Measurements from ENCODE around the gene HACE1.

The HACE1 gene

DNA sequence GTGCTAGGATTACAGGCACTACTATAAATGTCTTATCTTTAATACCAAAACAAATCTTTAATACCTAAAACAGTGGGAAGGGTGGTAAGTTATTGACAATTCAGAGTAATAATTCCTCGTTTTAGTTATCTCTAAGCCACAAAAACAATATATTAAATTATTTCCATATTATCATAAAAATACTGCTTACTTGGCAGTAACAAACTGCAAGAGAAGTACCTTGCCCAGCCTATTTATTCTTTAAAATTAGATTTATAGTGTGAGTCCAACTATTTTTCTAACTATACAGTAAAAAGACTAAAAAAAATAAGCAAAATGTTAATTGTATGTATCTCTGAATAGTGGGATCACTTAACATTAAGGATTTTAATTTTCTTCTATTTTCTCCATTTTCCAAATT, 123.2 kb downstream of the HACE1 start:
- DNase-seq, result no peak

DNA sequence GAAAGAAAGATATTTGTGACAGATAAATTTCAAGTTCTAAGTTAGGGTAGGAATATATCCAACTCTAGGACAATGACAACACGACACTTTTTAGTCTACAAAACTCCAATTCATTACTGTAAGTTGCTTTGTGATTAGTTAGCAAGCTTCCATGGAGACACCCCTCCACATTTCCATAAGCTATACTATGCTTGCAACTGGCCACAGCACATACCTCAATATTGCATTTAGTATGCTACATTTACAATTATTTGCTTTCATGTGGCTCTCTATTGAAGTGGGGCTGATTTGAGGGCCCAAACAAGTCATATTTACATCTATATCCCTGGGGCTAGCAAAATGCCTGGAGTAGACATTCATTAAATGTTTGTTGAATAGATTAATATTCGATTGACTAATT, 129.3 kb downstream of the HACE1 start:
- DNase-seq, result no peak

DNA sequence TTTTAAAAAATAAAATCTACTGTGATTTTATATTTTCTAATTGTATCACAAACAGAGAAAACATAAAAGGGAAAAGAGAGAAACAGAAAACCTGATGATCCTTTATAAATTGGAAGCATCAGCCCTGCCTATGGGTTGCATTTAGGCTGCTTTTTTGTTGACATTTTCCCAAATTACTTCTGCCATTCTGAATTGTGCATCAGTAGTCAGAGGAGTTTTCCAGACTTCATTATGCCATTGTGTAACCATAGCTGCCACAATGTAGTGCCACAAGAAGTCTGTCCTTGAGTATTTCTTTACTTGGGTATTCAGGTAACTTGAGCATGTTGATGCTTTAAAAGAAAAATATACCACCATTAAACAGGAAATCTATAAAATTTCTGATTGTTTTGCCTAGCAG, 130.3 kb downstream of the HACE1 start:
- no peak for DNase-seq

DNA sequence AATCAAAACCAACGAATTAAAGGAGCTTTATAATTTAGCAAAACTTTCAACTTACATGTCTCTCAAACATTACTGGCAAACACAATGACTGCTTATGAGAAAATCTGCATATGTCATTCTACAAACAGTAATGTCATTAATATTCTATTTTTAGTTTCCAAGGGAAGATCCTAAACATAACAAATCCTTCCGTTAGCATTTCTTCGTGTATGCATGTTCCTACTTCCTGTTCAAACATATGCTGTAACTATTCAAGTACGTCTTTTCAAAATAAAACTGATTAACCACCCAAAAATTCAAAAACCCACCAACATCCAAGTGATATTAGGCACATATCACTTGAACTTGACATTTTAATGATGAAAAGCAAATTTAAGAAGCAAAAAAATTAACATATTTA, 131.3 kb downstream of the HACE1 start:
- DNase-seq, result no peak

DNA sequence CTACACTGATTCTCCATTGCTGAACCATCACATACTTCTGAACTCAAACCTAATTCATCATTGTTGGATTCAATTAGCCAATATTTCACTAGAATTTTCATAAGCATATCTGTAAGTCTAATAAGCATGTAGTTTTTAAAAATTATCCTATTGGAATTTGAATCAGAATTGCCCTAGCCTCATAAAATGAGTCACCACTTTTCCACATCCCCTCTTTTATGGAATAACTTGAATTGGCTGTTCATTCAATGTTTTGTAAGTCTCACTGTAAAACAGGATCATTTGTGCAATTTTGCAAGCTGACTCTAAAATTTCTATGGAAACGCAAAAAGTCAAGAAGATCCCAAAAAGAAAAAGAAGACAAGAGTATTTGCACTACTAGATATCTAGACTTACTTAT, 141.0 kb downstream of the HACE1 start:
- DNase-seq, result no peak

DNA sequence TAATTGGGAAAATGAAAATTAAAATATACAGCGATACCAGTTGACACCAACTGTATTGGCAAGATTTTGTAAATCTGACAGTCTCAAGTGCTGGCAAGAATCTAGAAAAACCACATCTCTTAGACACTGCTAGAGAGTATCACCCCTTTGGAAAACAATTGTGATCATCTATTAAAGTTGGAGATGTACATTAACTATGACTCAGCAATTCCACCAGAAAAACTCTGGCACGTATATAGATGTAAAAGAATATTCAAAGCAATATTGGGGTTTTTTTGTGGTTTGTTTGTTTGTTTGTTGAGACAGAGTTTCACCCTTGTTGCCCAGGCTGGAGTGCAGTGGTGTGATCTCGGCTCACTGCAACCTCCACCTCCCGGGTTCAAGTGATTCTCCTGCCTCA, 142.9 kb downstream of the HACE1 start:
- DNase-seq, result no peak

DNA sequence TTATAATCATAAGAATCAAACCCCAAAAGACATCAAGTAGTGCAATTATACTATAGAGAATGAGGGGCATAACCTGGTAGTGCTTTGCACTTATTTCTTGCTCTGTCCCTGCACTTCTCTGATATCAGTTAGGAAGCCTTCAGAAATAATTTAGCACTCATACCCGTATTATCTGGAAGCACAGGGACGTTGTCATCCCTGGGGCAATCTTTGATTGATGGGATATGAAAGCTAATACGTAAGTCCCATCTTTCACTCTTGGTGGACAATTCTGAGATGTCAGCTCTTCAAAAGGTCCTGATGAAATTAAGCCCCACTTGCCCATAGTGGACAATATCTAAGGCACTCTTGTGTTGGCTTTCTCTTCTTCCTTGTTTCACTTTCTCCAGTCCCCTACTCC, 144.9 kb downstream of the HACE1 start:
- no peak for DNase-seq

DNA sequence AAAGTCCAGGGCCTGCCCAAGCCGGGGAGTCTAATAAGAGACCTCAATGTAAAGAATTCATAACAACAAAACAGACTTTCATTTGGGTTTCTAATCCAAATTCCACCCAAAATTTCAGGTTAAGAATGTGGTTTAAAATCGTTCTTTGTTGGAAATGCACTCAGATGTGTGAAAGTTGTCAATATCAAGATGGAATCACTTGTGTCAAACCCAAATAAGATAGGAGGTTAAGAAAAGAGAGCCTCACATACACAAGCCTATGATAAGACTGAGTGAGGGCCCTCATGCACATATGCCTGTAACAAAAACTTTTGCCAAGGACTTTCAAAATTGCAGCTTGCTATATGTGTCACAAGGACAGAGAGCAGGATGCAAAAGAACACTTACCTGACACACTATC, 145.7 kb downstream of the HACE1 start:
- no peak for DNase-seq

DNA sequence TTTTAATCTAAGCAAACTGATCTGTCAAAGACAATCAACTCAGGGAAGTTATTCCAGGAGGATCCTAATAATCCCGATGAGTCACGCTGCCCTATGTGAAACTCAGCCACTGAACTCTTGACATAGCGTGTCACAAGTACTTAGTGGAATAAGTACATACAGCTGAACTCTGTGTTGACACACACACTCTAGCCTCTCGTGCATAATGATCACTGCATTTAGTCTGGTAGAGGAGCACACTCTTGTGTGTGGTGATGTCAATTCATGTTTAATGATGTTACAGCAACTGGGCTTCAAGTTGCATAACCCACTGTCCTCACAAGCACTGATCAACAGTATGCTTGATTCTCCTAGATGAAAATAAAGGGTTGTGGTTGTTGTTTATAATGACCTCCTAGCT, 148.3 kb downstream of the HACE1 start:
- no peak for DNase-seq

DNA sequence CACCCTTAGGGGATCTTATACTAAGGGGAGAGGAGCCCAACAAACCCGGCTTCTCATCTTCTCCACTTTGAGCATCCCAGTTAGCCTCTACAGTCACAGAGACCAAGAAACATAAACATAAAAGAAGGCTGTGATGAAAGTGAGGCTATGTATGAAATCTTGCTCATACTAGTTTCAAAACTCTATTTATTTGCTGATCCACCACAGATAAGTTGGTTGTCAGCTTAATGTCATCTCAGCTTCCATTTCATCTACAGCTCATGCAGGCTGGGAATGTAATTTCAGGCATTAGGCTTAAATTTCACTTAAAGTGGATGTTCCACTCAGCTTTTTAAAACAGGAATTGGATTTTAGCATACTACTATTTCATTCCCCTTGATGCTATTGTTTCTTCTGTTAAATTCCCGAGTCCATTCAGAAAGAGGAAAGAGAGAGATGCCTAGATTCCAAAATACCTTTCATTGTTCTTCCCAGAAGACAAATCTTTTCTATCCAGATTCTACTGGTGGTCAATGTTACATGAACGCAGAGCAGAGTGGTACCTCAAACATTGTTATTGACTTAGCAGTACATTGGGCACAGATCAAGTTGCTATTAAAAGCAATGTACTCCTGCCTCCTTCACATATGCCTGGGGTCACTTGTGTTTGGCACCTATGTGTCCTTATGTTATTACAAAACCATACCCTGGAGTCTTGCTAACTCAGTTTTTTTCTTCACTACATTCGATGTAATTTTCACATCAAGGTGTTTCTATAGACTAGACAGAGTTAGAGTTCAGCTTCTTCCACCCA, 149.0 kb downstream of the HACE1 start:
- no peak for DNase-seq

DNA sequence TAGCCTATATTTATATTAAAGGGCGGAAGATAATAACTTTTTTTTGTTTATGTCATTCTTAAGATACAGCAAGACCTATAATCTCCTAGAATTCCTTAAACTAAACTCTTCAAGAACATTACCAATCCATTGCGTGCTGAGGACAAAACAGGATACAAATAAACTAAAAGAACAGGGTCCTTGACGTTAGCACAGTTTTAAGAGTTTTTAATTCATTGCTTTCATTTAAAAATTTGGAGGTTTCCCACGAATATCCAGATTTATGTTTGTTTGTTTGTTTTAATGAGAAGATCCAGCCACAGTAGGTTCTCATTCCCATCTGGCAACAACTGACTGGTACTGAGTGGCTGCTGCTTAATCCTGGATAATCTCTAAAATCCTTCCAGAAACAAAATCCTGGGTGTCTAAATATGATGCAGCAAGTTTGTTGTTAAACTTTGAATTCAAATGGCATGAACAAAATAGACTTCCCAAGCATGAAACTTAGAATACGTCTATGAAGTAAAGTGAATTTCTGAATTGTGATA, 153.7 kb downstream of the HACE1 start:
- no peak for DNase-seq

DNA sequence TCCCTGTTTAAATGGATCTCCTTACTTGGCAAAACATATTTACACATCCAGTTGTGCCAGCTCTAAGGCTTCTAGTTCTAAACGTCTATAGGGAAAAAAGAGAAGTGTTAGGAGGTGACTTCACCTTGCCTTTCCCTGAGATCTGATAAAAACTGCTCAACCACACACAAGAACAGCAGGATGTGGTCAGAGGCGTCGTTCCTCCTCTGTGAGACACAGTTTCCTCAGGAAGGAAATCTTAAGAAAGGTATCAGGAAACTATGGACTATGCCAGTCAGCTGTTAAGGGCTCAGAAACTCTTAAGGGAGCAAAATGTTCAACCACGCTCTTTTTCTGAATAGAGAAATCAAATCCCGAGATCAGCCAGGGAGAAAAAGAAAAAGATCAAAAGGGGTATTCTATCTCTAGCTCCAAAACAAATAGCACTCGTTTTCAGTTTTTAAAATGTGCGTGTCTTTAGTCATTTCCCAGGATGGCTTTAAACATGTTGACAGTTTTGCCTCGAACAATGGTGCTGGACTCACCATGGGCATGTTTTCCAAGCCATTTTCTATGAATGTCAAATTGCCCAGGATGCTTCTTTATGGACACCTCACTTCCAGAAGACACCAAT, 154.5 kb downstream of the HACE1 start:
- DNase-seq, result no peak

DNA sequence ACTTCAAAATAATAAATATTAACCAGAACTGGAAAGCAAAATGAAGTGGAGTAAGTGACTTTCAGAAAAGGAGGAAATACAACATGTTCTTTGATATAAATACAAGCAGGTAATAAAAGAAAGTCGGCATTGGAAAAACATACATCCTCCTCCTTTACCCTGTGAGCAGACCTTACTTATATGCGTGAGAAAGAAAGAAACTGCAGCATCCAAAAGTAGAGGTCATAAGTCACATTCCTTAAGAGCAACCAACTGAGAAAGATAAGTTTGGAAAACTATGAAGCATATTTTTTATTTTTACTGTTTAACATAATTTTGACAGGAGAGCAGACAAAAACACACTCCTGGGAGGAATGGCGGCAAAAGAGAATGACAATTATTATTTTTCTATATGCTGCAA, 155.5 kb downstream of the HACE1 start:
- DNase-seq, result no peak

DNA sequence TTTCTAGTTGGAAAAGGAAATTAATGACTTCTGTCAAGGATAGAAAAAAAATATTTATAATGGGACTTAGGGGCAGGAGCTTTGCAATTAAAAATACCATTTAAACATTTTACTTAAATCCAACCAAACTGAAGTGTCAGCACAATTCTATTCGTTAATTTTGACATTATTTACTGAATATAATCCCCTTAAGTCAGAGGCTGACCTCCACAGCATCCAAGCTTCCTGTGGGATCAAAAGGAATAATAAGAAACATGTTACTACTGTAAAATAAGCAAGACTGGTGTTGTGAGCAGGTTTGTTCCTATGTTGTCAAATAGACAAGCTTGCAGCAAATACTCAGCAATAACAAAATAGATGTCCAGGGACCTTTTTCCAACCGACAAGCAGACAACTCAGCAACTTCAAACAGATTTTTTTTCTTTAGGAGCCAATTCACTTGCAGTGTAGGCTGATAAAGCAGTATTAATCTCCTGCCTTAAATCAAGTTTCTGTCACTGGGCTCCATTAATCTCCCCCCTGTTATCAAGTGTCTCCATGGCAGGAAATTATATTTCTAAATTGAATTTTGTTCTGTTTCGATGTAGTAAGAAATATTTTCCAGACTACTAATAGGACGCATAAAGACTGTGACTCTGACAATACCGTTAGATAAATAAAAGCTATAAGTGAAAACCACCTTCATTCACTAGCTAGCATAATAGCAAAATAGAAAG, 157.4 kb downstream of the HACE1 start:
- no peak for DNase-seq

DNA sequence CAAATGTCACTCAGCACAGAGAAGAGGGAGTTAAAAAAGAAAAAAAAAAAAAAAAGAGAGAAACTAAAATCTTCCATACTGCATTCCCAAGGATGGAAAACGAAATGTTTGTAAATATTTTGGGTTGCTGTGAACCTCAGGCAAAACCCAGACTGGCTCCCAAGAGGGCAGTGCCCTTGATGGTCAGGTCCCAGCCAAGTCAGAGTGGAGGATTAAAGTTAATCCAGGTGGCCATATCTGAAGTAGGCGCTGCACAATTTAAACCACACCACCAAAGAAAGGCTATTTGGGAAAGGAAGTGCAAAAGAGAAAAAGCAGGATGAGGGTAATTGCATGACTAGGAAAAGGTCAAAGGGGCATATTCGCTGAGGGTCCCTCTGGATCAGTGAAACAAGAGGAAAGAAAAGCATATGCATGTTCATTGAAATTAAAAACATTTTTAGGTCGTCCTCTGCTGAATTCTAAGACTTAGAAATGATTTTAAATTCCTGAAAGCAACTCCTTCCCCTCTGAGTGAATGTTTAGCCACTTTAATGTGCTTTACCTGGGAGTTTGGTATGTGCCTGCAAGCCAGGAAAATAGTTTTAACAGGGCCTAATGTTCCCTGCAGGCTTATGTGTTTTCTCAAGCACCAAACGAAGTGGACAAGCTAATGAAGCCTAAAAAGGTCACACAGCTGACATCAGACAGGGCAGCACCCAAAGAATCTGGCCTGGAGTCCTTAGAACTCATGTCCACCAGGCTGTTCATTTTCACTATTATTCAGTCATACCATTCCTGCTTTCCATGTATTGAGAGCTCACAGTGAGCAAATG, 159.1 kb downstream of the HACE1 start:
- DNase-seq, result no peak

DNA sequence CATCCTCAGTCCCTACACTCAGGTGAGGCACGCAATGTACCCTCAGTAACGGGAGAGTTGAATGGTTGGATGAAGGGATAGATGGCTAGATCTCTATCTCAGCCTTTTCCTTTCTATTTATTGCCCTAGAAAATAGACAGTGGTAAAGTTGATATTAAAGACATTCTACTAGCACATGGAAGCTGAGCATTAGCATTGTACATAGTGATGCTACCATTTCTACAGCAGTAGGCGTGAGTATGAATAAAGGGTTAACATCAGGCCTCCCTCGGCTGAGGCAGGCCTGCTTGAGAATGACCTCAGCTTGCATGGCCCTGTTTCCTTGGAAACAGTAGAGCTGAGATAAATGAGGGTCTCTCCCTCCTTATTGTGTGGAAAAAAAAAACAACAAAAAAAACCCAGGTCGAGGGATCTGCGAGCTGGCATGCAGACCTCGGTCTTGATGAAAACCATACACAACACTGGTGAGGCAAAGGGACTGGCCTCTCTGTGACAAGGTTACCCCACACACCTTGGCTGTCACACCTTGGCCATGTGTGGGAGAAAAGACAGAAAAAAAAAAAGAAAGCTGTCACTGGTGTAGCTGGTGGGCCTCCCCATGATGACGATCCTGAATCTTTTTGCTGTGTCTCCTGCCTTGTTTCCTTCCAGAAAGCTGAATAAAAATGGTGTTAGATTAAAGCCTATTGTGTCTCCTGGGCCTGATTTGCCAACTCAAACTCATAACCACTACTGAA, 160.0 kb downstream of the HACE1 start:
- no peak for DNase-seq

DNA sequence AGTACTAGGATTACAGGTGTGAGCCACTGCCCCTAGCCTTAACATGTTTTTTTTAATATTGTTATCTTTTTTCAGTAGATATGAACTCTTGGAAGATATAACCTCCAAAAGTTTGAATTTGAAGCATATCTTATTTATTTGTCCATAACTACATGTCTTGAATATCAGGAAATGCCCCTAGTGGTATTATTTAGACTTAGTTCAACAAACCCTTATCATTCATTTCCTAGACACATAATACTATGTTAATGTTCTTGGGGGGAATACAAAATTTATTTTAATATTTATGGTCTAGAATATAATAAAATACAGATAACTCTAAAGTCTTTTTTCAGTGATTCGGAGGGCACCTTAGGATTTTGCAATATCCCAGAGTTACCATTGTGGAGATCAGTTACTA, 160.7 kb downstream of the HACE1 start:
- DNase-seq, result no peak

DNA sequence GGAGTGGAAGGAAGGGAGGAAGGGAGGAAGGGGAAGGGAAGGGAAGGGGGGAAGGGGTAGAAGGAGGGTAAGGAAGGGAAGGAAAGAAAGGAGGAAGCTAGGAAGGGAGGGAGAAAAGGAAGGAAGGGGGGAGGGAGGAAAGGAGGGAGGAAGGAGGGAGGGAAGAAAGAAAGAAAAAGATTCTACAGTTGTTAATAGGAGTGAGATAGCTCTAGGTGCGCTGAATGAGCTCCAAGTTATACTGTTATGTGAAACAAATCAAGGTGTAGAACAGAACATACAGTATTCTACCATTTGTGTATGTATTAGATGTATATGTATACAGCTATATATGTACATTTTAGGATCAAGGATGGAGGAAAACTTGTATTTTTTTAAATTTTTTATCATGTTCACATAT, 167.7 kb downstream of the HACE1 start:
- DNase-seq, result no peak

DNA sequence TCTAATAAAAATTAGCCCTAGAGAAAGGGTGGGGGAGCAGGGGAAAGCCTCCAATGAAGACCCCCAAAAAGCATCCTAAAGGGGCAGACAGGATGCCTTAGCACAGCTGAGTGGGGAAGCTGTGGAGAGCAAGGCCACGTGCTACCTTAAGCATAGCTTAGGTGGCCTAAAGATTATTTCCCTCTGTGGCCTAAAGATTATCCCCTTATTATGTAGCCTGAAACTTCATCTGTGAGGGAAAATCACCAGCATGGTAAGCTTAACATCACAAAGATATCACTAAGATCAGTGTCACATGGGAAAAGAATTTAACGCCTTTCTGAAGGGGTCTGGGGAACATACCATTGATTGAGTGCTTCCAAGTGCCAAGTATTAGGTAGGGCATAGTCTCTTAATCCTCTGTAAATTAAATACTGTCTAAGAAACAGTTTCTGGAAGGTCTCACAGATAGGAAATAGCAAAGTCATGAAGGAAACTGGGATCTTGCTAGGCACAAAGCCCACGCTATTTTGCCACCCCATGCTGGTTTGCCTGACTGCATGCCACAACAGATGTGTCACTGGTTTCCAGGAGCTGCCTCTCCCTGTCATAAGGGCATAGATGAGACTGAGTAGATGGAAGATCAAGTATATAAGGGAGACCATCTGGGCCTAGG, 170.0 kb downstream of the HACE1 start:
- DNase-seq, result peak in 1 of 2 experiments; percentile 30

DNA sequence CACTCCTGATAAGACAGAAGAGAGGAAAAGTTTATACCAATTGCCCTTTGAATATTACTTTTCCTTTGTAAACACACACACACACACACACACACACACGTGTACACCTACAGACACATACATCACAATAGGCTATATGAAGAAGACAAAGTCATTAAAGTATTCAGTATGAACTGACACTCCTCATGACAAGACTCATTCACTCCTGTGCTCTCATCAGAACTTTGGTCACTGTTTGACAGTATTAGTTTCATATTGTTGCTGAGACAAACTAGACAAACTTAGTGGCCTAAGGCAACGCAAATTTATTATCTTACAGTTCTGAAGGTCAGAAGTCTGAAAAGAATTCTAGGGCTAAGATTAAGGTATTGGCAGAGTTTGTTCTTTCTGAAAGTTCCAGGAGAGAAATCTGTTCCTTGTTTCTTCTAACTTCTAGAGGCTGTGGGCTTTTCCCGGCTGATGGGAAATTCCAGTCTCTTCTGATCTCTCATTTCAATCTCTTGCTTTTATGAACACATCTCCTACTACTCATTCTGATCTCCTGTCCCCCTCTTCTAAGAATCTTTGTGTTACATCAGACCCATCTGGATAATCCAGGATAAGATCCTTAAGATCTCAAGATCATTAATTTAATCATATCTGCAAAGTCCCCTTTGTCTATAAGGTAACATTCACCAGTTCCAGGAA, 171.3 kb downstream of the HACE1 start:
- no peak for DNase-seq

DNA sequence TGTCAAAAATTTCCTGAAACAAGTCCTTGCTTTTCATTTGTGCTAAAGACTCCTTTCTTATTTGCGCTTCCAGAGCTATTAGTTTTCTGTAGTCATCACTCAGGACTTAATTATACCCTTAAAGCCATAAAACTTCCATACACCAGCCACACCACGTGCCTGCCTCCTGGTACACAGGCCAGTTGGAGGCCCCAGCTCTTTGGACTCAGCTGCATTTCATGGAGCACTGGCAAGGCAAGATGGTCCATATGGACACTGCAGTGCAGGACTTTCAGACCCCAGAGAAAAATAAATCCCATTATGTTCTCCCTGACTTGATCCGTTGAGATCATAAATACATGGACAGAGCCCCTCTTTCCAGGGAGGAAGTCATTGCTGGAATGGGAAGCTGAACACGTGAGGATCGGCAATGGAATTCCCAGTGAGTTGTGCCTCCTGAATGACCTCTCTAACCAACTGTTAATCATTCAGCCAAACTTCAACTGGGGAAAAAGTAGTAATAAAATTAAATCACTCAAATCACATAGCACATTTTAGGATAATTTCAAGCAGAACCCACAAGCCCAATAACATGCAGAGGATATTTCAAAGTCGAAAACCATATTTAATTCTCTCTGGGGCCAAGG, 173.1 kb downstream of the HACE1 start:
- peak in 1 of 2 experiments; percentile 11 for DNase-seq
